GM19099 (cell line): ENCODE data around the gene SMARCC1.

ENCODE experiments used
- POLR2A ChIP-seq: IDR thresholded peaks from 3 replicates; pipeline ENCODE4 v1.6.1; 2011; ENCODE audit warnings: low read depth; ENCODE audit not compliant: insufficient read length; ENCODE audit errors: extremely low read depth

SMARCC1 gene

GRCh38 chr3:47571391-47572175 lies 210.1 kb downstream of the SMARCC1 start:
- no peak for TF ChIP-seq POLR2A

- TF ChIP-seq POLR2A: no peak
Observed at GRCh38 chr3:47568901-47569300, 212.8 kb downstream of the SMARCC1 start.

- no peak for TF ChIP-seq POLR2A
Observed at GRCh38 chr3:47567149-47567548, 214.5 kb downstream of the SMARCC1 start.

- no peak for TF ChIP-seq POLR2A
Observed at GRCh38 chr3:47566667-47567066, 215.0 kb downstream of the SMARCC1 start.

GRCh38 chr3:47565734-47566550 lies 215.8 kb downstream of the SMARCC1 start:
- TF ChIP-seq POLR2A: no peak

- no peak for TF ChIP-seq POLR2A
Observed at GRCh38 chr3:47556351-47556750, 225.3 kb downstream of the SMARCC1 start.

- no peak for TF ChIP-seq POLR2A
Observed at GRCh38 chr3:47554335-47554734, 227.4 kb downstream of the SMARCC1 start.

- no peak for TF ChIP-seq POLR2A
Observed at GRCh38 chr3:47553407-47553806, 228.3 kb downstream of the SMARCC1 start.

GRCh38 chr3:47542471-47543173 lies 239.1 kb downstream of the SMARCC1 start:
- no peak for TF ChIP-seq POLR2A

GRCh38 chr3:47541583-47542108 lies 240.0 kb downstream of the SMARCC1 start:
- no peak for TF ChIP-seq POLR2A

GRCh38 chr3:47540281-47540680 lies 241.4 kb downstream of the SMARCC1 start:
- TF ChIP-seq POLR2A: no peak

GRCh38 chr3:47536967-47537366 lies 244.7 kb downstream of the SMARCC1 start:
- TF ChIP-seq POLR2A: no peak

GRCh38 chr3:47536221-47536891 lies 245.3 kb downstream of the SMARCC1 start:
- TF ChIP-seq POLR2A: no peak
